GM19043 (cell line): ENCODE data around the gene HRAS.
"Not testable (repeated sequence)": the region's sequence is repeated elsewhere in the genome, so short reads cannot be mapped to it uniquely, and the experiment has no call there.

Experiments
- ATAC-seq: cut with Tn5 transposase; IDR thresholded peaks from one replicate; pipeline ENCODE4 v1.9.1; 2021; ENCODE audit warnings: low read depth; ENCODE audit not compliant: unreplicated experiment

The HRAS gene

GRCh38 chr11:534396-535209, 773 bp downstream of the HRAS start:
- no peak for ATAC-seq

GRCh38 chr11:533586-534395, 1.6 kb downstream of the HRAS start:
- ATAC-seq: no peak

- ATAC-seq: no peak
These were observed 2.3 kb downstream of the HRAS start for GRCh38 chr11:532986-533585.

GRCh38 chr11:532527-532985, 2.8 kb downstream of the HRAS start:
- no peak for ATAC-seq

- ATAC-seq: no peak
These were observed 3.4 kb downstream of the HRAS start for GRCh38 chr11:531919-532526.

GRCh38 chr11:530960-531831, 4.2 kb downstream of the HRAS start:
- ATAC-seq: no peak

GRCh38 chr11:529728-530411, 5.5 kb downstream of the HRAS start:
- no peak for ATAC-seq

- no peak for ATAC-seq
These were observed 6.3 kb downstream of the HRAS start for GRCh38 chr11:528815-529727.

- no peak for ATAC-seq
These were observed 7.1 kb downstream of the HRAS start for GRCh38 chr11:528166-528814.

- ATAC-seq: no peak
These were observed 9.2 kb downstream of the HRAS start for GRCh38 chr11:526192-526591.

GRCh38 chr11:521177-521688, 14.1 kb downstream of the HRAS start:
- ATAC-seq: no peak

GRCh38 chr11:520428-521176, 14.8 kb downstream of the HRAS start:
- ATAC-seq: no peak

GRCh38 chr11:518463-519202, 16.7 kb downstream of the HRAS start:
- peak; percentile 83 for ATAC-seq

- ATAC-seq: not testable (repeated sequence)
These were observed 18.3 kb downstream of the HRAS start for GRCh38 chr11:516918-517685.

GRCh38 chr11:516400-516799, 19.0 kb downstream of the HRAS start:
- no peak for ATAC-seq
